Omental fat pad (tissue), 4 donors: ENCODE measurements around the gene TRIM22. TPM values are rescaled to one million over a fixed set of nuclear protein-coding genes. Genes with fewer than 3 reads are reported as not detected.
"Not testable (repeated sequence)": the region's sequence is repeated elsewhere in the genome, so short reads cannot be mapped to it uniquely, and the experiment has no call there.

Source experiments
- ATAC-seq: fragments of 150-250 bp; one replicate; pipeline ENCODE4 v1.9.1; 2016; ENCODE audit warnings: mild to moderate bottlenecking, moderate library complexity; ENCODE audit not compliant: low FRiP score
- DNase-seq: peaks from one replicate; pipeline ENCODE4 v3.0.0-alpha.2; 2019; ENCODE audit warnings: low spot score
- CTCF ChIP-seq, 3 donors: fragments of 450-650 bp; IDR thresholded peaks; one replicate each; pipeline ENCODE4 v1.5.1; 2016 to 2017; ENCODE audit warnings: antibody characterized with exemption in 3 of 3, mild to moderate bottlenecking in 3 of 3, moderate library complexity in 2 of 3
- total RNA-seq, 4 donors: library from RNA; depleted of rRNA; stranded (reverse); fragments of >200 nt; gene quantifications; one replicate each; pipeline ENCODE4 v1.1.0, GENCODE V29; 2016

The TRIM22 gene
- total RNA-seq, 4 donors from 2014 or later = 22.3 to 163 (median 55.7) TPM

GRCh38 chr11:5701055-5701577 lies 11.5 kb downstream of the TRIM22 start:
- no peak for TF ChIP-seq CTCF (IDR thresholded peaks at IDR 0.05)
- no peak for ATAC-seq
- no peak for DNase-seq

- no peak for TF ChIP-seq CTCF (IDR thresholded peaks at IDR 0.05)
- DNase-seq = no peak
Observed at GRCh38 chr11:5703741-5704536, 14.3 kb downstream of the TRIM22 start.

GRCh38 chr11:5705688-5706087 lies 16.1 kb downstream of the TRIM22 start:
- no peak for TF ChIP-seq CTCF (IDR thresholded peaks at IDR 0.05)
- ATAC-seq (no peak), DNase-seq (no peak)

More at GRCh38 chr11:5703741-5704536, 14.3 kb downstream of the TRIM22 start:
- ATAC-seq = no peak

- peak; percentile 37 for ATAC-seq
- TF ChIP-seq CTCF (IDR thresholded peaks at IDR 0.05) = no peak
Observed at GRCh38 chr11:5712507-5712906, 22.9 kb downstream of the TRIM22 start.

GRCh38 chr11:5713695-5714094 lies 24.1 kb downstream of the TRIM22 start:
- ATAC-seq (no peak), DNase-seq (no peak)
- no peak for TF ChIP-seq CTCF (IDR thresholded peaks at IDR 0.05)

More at GRCh38 chr11:5712507-5712906, 22.9 kb downstream of the TRIM22 start:
- DNase-seq = no peak

GRCh38 chr11:5716518-5716917 lies 26.9 kb downstream of the TRIM22 start:
- not testable (repeated sequence) for DNase-seq, ATAC-seq

- no peak for ATAC-seq
- no peak for DNase-seq
- no peak for TF ChIP-seq CTCF (IDR thresholded peaks at IDR 0.05)
Observed at GRCh38 chr11:5719703-5720495, 30.3 kb downstream of the TRIM22 start.
